ENCODE results near the gene RAPGEF2.
"Not testable (repeated sequence)": the region's sequence is repeated elsewhere in the genome, so short reads cannot be mapped to it uniquely, and the experiment has no call there.

RAPGEF2 gene

DNA sequence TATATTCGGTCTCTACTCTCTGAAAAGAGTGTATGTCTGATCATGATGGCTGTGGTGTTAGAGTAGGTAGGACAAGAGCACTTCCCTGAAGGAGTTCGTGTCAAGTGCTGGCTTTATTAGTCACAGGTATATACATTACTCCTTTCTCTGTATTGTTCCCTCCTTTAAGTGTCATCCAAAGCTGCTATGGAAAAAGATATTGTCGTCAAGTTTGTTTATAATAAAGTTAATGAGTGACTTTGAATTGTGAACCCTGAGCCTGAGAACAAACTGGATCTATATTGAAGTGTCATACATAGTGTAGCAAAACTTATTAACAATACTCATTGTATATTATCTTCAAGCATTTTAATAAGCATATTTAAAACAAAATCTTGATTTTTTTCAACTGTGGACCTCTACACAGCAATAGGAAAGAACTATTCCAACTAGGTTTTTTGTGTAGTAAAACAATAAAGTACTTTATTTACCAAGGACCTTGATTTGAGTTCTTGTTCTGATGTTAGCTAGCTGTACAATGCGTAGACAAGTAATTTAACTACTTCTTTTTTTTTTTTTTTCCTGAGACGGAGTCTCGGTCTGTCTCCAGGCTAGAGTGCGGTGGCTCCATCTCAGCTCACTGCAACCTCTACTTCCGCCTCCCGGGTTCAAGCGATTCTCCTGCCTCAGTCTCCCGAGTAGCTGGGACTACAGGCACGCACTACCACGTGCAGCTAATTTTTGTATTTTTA lies 177.7 kb downstream of the RAPGEF2 start:
- no peak for DNase-seq (ENCODE audit: low read depth)

DNA sequence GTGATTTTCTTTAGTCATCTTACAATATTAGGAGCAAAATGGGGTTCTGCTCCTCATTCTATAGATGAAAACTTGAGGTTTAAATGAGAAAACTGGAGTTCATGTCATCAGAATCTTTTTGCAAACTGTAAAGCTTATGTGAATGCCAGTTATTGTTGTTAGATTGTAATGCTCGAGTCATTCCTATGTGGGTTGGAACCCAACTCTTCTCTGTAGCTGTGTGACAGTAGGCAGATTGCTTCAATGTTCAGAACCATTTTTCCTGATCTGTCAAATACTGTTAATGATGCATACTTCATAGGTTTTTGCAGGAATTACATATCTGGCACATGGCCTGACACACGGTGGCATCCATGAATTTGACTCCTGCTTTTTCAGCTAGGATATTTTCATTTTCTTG lies 178.9 kb downstream of the RAPGEF2 start:
- DNase-seq (ENCODE audit: low read depth): no peak

DNA sequence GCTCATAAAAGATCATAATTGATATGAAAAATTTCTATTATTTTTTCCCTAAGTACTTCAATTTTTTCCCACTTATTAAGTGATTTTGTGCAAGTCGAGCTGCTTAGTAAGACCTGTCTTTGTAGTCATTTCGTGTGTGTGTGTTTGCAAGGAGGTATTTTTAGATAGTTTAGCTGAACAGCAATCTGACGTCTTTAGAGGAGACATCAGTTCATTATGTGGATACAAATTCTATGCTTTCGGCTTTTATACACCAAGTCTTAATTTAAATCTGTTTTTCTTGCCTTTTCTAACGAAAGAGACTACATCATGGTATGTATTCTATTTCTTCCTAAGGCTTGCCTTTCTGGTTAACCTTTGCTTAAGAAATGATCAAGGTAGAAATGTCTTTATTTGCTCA lies 179.4 kb downstream of the RAPGEF2 start:
- DNase-seq (ENCODE audit: low read depth): no peak

DNA sequence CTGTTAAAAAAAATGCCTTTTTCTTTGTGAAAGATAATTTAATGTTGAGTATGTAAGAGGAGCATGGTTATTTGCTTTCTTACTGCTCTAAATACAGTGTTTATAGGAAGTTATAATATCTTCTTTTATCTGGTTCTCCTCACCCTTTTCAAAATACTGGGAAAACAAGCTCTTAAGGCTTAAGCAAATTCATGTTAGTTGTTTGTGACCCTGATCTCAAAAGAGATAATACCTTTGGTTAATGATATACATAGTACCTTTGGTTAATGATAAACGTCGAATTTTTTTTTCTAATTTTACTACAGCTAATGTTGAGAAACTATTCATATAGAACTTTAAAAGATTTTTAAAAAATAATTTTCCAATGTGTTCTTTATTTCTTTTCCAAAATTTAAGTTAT lies 180.1 kb downstream of the RAPGEF2 start:
- no peak for DNase-seq (ENCODE audit: low read depth)

DNA sequence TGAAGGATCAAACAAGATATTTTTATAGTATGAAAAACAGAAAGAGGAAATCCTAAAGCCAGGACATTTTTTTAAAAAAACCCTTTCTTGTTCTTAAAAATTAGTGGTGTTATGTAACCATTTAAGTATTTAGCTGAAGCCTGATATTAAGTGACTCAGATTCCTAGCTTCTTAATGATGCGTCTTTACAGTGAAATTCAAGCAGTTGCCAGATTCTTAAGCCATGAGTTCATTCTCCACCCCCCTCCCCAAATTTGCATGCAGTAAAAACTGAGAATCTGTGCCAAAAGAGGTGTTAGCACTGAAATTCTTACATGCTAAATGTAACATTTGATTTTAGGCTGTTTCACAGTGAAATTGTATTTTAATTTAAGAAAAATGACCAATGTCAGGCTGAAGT lies 180.8 kb downstream of the RAPGEF2 start:
- DNase-seq (ENCODE audit: low read depth): no peak

DNA sequence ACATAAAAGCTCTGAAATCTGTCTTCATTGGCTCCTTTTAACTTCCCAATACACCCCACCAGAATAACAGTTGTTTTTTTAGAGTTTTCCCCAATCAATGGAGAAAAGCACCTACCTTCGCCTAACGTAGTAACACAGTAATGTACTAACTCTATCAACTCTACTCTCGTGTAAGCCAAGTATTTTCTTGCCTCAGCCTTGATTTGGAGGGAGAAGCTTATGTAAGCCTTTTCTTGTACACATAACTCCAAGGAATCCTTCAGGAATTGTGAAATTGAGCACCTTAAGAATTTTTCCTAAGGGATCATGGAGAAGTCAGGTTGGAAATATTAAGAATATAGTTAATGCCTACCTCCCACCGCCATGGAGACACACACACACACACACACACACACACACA lies 181.2 kb downstream of the RAPGEF2 start:
- DNase-seq (ENCODE audit: low read depth): no peak

DNA sequence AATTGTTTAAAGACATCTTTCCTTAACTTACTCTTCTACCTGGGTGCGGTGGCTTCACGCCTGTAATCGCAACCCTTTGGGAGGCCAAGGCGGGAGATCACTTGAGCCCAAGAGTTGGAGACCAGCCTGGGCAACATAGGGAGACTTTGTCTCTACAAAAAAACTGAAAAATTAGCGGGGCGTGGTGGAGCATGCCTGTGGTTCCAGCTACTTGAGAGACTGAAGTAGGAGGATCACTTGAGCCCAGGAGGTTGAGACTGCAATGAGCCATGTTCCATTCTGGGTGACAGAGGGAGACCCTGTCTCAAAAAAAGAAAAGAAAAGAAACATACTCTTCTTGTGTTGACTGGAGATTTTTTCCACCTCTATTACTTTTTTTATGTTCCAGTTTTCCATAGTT lies 181.9 kb downstream of the RAPGEF2 start:
- no peak for DNase-seq (ENCODE audit: low read depth)

DNA sequence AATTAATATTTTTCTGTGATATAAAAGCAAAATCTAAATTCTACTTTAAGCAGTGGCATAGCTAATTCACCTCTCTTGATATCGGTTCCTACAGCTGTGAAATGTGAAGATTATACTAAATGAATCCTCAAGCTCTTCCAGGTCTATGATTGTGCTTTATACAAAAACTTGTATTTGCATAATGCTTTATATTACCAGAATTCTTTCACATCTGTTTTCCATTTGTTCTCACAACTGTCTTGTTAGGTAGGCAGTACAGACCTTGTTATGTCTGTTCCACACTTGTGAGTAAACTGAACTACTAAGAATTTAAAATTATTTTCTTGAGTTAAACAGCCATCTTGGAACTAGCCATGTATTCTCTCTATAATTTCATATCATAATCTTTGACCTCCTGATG lies 184.9 kb downstream of the RAPGEF2 start:
- no peak for DNase-seq (ENCODE audit: low read depth)

DNA sequence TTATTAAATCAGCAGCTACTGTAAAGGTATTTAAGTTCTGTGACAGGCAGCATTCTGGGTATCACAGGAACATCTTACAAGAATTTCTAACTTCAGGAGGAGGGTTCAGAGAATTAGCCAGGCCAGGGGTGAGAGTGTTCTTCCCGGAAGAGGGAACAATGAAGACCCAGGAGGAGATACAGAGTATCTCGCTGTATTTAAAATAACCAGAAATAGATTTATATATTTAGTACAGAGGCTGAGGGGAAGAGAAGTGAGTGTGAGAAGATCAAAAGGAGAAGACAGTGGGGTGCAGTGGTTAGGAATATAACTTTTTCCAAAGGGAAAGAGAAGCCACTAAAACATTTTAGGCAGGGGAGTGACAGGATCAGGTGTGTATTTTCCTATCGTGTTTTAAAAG lies 186.8 kb downstream of the RAPGEF2 start:
- DNase-seq (ENCODE audit: low read depth): no peak

DNA sequence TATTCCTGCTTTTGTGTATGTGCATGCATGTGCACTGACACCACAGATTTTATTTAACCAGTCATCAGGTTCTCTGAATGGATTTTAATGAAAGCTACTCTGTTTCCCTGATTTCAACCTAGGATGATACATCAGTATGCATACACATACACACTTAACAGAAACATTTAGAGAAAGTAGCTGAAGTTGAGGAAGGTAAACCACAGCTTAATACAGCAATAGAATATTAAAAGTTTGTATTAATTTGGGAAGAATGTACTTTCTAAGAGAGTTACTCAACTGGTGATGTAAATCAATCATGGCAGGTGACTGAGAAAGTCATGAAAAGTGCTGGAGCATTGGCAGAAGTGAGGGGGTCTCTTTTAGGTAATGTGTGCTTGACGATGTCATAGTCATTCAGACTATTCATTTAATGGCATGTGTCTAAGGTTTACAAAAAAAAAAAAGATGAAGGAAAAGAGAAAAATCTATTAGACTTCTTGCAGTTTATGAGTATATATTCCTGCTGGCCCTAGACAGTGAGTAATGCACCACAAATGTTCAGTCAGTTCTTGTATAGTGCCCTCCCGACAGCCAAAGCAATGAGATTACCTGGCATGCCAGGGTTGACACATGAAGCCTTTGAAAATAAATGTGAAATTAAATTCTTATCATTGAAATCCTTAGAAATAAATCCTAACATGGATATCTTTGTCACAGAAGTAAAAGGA lies 187.6 kb downstream of the RAPGEF2 start:
- no peak for DNase-seq (ENCODE audit: low read depth)

DNA sequence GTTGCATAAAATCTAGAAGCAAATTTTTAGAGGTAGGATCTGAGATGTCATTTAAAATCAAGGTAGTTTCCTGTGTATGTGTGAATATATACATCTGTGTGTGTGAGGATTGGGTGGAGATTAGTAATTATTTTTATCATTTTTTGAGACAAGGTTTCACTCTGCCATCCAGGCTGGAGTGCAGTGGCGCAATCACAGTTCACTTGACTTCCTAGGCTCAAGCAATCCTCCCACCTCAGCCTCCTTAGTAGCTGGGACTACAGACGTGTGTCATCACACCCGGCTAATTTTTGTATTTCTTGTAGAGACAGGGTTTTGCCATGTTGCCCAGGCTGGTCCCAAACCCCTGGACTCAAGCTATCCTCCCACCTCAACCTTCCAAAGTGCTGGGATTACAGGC lies 188.3 kb downstream of the RAPGEF2 start:
- no peak for DNase-seq (ENCODE audit: low read depth)

DNA sequence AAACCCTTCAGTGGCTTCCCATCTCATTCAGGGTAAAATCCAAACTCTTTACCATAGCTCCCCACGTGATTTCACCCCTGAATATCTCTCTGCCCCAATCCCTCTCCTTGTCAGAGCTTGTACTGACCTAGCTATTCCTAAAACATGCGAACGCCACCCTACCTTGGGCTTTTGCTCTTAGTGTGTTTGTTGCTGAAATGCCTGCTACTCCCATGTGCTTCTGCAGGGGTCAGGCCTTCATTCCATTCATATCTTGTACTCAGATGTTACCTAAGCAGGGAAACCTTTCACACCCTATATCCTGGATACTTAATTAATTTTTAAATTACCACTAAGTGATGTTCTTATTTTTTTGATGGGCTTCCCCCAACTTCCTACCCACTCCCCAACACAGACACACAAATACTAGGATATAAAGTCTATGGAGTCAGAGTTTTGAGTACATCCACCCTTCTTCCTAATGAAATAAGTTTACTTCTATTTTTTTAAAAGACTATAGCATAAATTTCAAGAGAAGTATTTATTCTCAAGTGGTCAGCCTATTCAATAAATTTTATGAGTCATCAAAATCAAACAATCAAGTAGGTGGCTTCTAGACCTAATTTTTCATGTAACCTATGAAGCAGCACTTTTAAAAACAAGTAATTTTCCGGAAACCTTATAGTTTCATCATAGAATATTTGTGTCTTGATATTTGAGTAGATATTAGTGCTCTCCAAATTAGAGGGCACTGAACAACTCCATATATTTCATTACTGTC lies 189.4 kb downstream of the RAPGEF2 start:
- no peak for DNase-seq (ENCODE audit: low read depth)

DNA sequence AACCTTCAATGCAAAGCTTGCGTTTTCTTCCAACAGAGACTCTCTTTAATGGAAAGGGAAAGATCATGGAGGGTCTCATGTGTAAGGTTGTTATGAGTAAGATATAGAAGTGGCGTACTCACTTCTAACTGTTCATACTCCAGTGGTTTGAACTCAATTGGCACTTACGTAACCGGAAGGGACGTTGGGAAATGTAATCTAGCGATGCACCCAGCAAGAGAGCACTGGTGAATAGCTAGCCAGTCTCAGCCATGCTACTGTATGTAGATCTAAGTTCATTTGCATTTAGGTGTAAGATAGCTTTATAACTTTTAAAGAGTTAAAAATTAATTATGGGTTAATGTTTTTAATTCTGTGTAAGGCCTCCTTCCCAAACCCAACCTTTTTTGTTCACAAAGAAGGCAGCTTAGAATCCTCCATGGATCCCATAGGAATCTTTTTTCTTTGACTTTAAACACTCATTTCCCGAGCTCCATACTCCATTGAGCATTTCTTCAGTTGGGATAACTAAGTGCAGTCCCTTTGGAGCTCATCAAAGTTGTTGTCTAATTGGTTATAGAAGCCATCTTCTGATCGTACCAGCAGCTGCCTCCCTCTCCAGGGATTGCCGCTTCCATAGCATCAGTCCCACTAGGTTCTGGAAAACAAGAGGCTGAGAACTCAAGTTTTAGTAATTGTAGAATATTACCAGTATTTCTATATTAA lies 191.1 kb downstream of the RAPGEF2 start:
- no peak for DNase-seq (ENCODE audit: low read depth)

DNA sequence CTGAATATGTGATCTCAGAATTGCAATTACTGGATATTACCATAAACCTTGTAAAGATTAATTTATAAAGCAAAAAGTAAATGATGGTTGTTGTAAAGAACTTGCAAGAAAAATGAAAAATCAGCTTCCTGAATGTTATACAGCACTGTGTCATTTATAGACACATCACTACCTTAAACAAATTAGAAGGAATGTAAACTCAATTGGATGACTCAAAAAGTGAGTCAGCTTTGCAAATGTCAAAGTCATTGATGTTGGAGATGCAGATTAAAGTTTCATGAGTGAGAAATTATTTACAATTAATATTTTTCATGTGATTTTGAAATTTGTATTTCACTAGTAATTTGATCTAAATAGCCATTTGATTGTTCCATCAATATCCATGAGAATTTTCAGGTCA lies 193.2 kb downstream of the RAPGEF2 start:
- no peak for DNase-seq (ENCODE audit: low read depth)

DNA sequence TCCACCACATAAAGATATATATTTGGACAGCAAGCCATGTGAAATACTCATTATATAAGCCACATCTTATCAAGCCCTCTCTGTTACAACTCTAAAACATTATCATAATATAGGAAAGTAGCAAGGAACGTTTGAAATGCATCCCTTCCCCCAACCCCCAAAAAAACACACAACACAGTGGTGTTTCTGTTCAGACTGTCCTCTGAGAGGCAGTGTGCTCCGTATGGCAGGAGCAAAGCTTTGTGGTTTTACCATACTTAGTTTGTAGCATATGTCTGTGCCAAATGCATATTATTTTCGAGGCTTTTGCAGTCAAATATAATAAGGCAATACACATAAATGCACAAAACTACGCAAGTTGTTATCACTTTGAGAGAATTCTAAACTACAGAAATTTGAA lies 194.2 kb downstream of the RAPGEF2 start:
- DNase-seq (ENCODE audit: low read depth): no peak

DNA sequence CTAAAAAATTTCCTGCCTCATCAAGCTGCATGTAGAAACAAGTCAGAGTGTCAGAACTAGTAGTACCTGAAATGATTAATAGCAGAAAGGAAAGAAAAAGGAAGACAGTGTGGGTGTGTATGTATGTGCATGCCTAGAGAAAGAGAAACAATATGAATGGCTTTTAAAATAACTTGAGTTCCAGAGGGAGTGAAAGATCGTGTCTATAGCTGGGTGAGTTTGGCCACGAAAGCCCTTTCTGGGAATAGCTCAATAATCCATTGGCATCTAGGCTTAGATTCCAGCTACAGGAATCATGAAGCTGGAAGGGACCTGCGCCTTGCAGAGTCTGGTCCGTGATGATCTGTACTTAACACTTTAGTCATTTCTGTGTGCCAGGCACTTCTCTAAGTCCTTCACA lies 195.6 kb downstream of the RAPGEF2 start:
- no peak for DNase-seq (ENCODE audit: low read depth)

DNA sequence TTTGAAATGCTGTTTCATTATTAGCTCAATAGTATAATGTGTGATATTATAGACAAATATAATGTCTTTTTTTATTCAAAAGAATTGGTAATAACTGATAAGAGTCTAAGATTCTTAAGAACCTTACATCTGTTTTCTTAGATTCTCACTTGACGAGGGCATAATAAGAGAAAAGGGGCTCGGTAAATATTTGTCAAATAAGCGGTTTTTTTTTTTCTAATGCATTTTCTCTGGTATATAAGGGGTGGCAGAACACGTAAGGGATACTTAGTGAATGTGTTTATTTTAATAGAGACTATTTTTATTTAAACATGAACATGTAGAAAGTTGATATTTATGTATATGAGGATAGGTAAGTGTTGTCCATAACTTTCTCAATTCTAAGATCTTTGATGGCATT lies 200.6 kb downstream of the RAPGEF2 start:
- no peak for DNase-seq (ENCODE audit: low read depth)

DNA sequence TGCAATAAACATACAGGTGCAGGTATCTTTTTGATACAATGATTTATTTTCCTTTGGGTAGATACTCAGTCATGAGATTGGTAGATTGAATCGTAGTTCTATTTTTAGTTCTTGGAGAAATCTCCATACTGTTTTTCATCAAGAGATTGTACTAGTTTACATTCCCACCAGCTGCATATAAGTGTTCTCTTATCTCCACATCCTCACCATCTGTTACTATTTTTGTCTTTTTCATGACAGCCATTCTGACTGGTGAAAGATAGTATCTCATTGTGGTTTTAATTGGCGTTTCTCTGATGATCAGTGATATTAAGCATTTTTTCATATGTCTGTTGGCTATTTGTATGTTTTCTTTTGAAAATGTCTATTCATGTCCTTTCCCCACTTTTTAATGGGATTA lies 202.2 kb downstream of the RAPGEF2 start:
- DNase-seq (ENCODE audit: low read depth): no peak

DNA sequence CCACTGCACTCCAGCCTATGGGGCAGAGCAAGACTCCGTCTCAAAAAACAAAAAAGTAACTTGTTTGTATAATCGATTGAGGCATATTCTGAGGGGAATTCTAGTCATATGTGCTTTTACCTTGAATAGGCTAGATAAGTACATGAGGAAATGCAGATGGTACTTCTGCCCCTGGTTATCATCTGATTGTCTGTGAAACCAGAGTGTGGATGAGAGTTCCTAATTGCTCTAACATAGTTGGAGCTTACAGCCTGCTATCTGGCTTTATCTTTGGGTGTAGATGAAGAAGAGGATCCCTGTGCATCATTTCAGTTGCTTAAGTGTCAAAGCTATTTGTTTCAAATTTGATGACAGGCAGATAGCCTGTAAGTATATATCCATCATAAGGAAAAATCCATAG lies 205.1 kb downstream of the RAPGEF2 start:
- DNase-seq (ENCODE audit: low read depth): no peak

DNA sequence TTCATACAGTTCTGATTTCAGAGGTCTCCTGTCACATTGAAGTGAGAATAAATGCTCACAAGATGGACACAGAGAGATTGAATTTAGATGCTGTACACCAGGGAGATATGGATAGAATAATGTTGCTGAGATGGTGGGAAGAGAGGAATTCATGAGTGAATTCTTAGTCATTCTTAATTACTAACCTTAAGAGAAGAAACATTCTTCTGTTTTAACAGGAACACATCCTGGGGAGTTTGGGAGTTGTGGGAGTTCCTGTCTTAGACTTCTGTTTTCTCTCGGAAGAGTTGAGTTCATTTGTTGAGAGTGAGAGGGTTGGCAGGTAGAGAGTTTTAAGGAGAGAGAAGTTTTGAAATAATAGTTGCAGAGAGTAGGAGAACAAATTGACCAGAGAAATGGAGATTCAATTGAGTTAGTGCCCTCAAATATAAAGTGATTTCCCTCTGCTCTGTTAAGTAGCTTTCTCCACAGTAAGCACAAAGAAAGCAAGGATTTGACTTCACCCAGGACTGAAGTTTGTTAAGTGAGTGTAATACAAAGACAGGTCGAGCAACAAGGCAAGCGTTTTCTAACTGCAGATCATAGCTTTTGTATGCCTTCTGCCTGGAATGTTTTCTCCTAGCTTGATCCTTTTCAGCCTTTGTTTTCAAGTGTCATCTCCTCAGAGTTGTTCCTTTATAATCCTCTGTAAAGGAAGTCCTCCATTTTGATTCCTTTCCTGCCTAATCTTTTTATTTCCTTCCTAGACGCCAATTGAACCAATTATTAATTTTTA lies 205.9 kb downstream of the RAPGEF2 start:
- no peak for DNase-seq (ENCODE audit: low read depth)

DNA sequence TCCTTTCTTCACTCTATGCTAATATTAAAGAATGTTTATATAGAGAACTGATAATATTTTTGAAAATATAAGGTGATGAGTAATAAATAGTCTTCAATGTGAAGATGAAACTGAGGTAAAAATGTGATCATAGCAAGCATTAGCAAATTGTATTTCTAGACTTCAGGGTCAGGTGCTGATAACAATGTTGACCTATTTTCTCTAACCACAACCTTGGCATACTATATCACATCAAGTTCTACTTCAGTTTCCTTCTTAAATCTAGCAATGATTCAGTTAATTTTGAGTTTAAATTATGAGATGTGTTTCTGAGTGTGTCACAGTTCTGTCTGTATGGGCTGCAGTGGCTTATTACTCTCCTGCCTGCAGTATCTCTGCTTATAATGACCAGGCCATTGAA lies 209.4 kb downstream of the RAPGEF2 start:
- DNase-seq (ENCODE audit: low read depth): no peak

DNA sequence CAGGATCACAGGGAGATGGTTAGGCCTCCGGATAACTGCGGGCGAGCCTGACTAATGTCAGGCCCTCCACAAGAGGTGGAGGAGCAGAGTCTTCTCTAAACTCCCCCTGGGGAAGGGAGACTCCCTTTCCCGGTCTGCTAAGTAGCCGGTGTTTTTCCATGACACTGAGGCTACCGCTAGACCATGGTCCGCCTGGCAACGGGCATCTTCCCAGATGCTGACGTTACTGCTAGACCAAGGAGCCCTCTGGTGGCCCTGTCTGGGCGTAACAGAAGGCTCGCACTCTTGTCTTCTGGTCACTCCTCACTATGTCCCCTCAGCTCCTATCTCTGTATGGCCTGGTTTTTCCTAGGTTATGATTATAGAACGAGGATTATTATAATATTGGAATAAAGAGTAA lies 213.0 kb downstream of the RAPGEF2 start:
- DNase-seq (ENCODE audit: low read depth): not testable (repeated sequence)
